Adrenal gland (tissue), 12 donors: ENCODE data around the gene KRTAP6-2. TPM values are rescaled to one million over a fixed set of nuclear protein-coding genes. Genes with fewer than 3 reads are reported as not detected.

Experiments
- DNase-seq, 7 donors: peaks; one replicate each; pipeline ENCODE4 v3.0.0-alpha.2; 2019 to 2020
- H3K27ac ChIP-seq, 5 donors: fragments of 200-600 bp; sonication (generic) in 4 of 5; 1 replicate in 3 of 5; 2 replicates in 2 of 5; pipeline versions ENCODE4 v1.5.1 to v1.8.0; 2016 to 2020; ENCODE audit warnings: mild to moderate bottlenecking in 1 of 5
- H3K27me3 ChIP-seq: fragments of 200-600 bp; 2 replicates; pipeline ENCODE4 v1.8.0; 2021
- H3K36me3 ChIP-seq, 2 donors: fragments of 200-600 bp; replicated peaks in 1 of 2; 1 replicate in 1 of 2; 2 replicates in 1 of 2; pipeline versions ENCODE4 v1.5.1 to v1.8.0; 2018 to 2022
- H3K4me1 ChIP-seq, 2 donors: fragments of 200-600 bp; replicated peaks in 1 of 2; 1 replicate in 1 of 2; 2 replicates in 1 of 2; pipeline versions ENCODE4 v1.5.1 to v1.8.0; 2018 to 2021
- H3K4me3 ChIP-seq, 4 donors: fragments of 200-600 bp; sonication (generic) in 3 of 4; one replicate each; pipeline ENCODE4 v1.5.1; 2016 to 2018
- H3K9me3 ChIP-seq, 3 donors: fragments of 200-600 bp; sonication (generic) in 1 of 3; replicated peaks in 1 of 3; 1 replicate in 2 of 3; 2 replicates in 1 of 3; pipeline versions ENCODE4 v1.5.1 to v1.8.0; 2016 to 2021
- POLR2A ChIP-seq, 2 donors: fragments of 450-650 bp; IDR thresholded peaks; one replicate each; pipeline ENCODE4 v1.6.1; 2017; ENCODE audit warnings: antibody characterized with exemption in 2 of 2, mild to moderate bottlenecking in 2 of 2, moderate library complexity in 1 of 2
- WGBS, 4 donors: extraction: QIAGEN DNeasy Blood & Tissue Kit in 2 of 4; methylation state at CpG; one replicate each; pipeline versions ENCODE4 v1.1.5 to v1.1.7; 2013 to 2017; 5-methylcytosine and 5-hydroxymethylcytosine counted together
- intact Hi-C, 2 donors: fragments of 100-400 bp; cut with DNase I; formaldehyde crosslinking; loops; one replicate each; pipeline versions ENCODE4 v1.14.1 to v1.15.0; 2022 to 2023
- polyA plus RNA-seq, 3 donors: library from polyadenylated mRNA; stranded (reverse); fragments of 200-250 nt in 2 of 3; fragments of 350-450 nt in 1 of 3; fragmentation: Illumina TruSeq in 1 of 3; extraction: RNeasy Lipid Tissue Mini Kit (QIAGEN cat#74804) in 1 of 3; gene quantifications; one replicate each; pipeline ENCODE4 v1.2.3, GENCODE V29; 2013 to 2014
- total RNA-seq, 9 donors: library from RNA; depleted of rRNA in 4 of 9; stranded (reverse); fragments of >200 nt in 4 of 9; fragments of 120-200 nt in 1 of 9; fragmentation: NEBNext Ultra II Directional in 1 of 9; extraction: Animal tissue kit (Norgen Biotek cat#: 25700) in 1 of 9; gene quantifications; one replicate each; pipeline versions ENCODE4 v1.1.0 to v1.2.4, GENCODE V29; 2013 to 2023
- TF ChIP-seq, protein P1 (sequence below), 6 experiments: fragments of 450-650 bp in 4 of 6; fragments of 200-600 bp in 2 of 6; sonication (generic) in 1 of 6; IDR thresholded peaks; 1 replicate in 5 of 6; 2 replicates in 1 of 6; pipeline versions ENCODE4 v1.5.1 to v1.8.0; 2016 to 2021; ENCODE audit warnings: antibody characterized with exemption in 6 of 6, mild to moderate bottlenecking in 2 of 6, moderate library complexity in 1 of 6
- donor health status: healthy with polysubstance abuse.
- donor health status: Bipolar disorder and iron deficiency.
- donor health status: DM: yes; HTN: yes; CAD: no.
- donor health status: DM: no; HTN: no; CAD: no.
- donor health status: DM: no; HTN: no; CAD: no.
- donor health status: DM: yes; HTN: yes; CAD: no.

KRTAP6-2 gene
- total and polyA plus RNA-seq, 12 donors: not detected

DNA sequence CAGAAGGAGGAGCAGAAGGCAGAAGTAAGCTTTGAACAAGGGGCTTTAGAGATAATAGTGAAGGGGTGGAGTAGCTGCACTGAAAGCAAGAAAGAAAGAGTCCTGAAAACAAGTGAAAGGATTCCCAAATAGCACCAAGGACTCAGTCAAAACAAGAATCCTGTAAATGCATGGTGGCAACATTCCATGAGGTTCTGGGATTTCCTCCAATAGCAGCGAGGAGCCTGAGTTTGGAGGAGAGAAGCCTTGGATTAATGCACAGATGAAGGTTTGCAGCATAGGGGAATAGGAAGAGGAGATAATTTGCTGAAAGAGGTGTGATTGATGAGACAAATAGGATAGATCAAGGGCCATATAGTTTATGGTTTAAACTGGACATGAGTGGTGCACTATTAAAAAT, 19.4 kb downstream of the KRTAP6-2 start:
- no peaks in the 10 kb centered on the region for H3K36me3 ChIP-seq
- no peaks in the 10 kb centered on the region for H3K9me3 ChIP-seq
- intact Hi-C loops: no loop called here
- DNase-seq: no peak
- WGBS, 4 donors: 45 to 79% (median 55%) methylated on average over 1 of the region's 1 CpG
- H3K4me3 ChIP-seq: no peak overlapping the region
- no peaks in the 10 kb centered on the region for H3K4me1 ChIP-seq
- TF ChIP-seq, protein P1, sequence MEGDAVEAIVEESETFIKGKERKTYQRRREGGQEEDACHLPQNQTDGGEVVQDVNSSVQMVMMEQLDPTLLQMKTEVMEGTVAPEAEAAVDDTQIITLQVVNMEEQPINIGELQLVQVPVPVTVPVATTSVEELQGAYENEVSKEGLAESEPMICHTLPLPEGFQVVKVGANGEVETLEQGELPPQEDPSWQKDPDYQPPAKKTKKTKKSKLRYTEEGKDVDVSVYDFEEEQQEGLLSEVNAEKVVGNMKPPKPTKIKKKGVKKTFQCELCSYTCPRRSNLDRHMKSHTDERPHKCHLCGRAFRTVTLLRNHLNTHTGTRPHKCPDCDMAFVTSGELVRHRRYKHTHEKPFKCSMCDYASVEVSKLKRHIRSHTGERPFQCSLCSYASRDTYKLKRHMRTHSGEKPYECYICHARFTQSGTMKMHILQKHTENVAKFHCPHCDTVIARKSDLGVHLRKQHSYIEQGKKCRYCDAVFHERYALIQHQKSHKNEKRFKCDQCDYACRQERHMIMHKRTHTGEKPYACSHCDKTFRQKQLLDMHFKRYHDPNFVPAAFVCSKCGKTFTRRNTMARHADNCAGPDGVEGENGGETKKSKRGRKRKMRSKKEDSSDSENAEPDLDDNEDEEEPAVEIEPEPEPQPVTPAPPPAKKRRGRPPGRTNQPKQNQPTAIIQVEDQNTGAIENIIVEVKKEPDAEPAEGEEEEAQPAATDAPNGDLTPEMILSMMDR (IDR thresholded peaks at IDR 0.05): no peak
- no peak for TF ChIP-seq POLR2A (IDR thresholded peaks at IDR 0.05)
- H3K27me3 ChIP-seq: no peaks in the 10 kb centered on the region
- no peak overlapping the region for H3K27ac ChIP-seq

DNA sequence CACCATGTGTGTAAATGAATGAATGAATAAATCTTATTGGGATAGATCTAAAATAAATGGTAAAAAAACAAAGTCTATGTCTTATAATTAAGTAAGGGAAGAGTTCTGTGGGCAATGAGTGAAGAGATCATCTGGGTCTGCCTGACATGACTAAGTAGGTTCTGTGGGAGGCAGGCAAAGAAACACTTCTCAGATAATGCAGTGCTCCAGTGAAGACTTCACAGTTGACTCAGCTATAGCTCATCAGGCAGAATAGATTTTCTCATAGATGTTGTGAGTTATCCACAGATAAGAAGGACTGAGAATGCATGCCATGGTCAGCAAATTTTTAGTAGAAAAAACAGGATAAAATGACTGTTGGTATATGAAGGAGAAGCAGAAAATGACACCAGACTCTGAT, 20.9 kb downstream of the KRTAP6-2 start:
- DNase-seq: no peak
- Histone ChIP-seq H3K9me3 (no peaks in the 10 kb centered on the region), H3K36me3 (no peaks in the 10 kb centered on the region), H3K4me3 (no peak overlapping the region), H3K27ac (no peak overlapping the region), H3K27me3 (no peaks in the 10 kb centered on the region), H3K4me1 (no peaks in the 10 kb centered on the region)
- intact Hi-C loops: no loop called here
- TF ChIP-seq POLR2A (IDR thresholded peaks at IDR 0.05): no peak
- TF ChIP-seq, protein P1 (IDR thresholded peaks at IDR 0.05): no peak

DNA sequence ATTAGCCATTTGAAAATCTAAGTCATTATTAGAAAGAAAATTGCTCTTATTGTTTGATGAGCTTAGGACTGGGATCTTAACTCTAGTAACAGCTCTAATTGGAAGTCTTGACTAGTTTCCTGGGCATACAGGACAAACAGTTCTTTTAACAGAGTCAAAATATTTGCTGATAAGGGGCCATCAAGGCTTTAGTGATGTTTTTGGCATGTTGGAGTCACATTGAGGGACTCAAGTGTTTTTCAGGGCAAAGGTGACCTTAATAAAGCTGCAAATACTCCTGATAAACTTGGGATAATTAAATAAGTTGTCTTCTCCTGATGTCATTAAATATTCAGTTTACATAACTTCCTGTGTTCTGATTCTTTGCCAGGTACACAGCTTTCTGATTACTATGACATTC, 31.1 kb downstream of the KRTAP6-2 start:
- H3K27me3 ChIP-seq: no peaks in the 10 kb centered on the region
- no peaks in the 10 kb centered on the region for H3K4me1 ChIP-seq
- no peak for TF ChIP-seq POLR2A (IDR thresholded peaks at IDR 0.05)
- TF ChIP-seq, protein P1 (IDR thresholded peaks at IDR 0.05): no peak
- no peak overlapping the region for H3K4me3 ChIP-seq
- H3K27ac ChIP-seq: no peak overlapping the region
- no peaks in the 10 kb centered on the region for H3K9me3 ChIP-seq
- no peak for DNase-seq
- intact Hi-C loops: no loop called here
- H3K36me3 ChIP-seq: no peaks in the 10 kb centered on the region

DNA sequence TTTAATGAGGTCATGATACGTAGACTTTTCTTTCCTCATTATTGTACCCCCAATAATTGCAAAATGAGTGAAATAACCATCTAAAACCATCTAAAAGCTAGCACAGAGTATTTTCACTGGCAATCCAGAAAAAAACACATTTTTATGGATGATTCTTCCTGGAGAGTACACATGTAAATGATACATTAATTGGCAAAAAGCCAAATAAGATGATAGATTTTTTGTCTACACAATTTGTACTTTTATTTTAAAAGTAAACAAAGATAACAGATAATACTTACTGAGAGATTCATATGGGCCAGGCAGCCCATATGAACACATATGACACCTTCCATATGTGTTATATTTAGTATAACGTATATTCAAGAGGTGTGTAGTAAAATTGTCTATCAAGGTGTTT, 35.1 kb downstream of the KRTAP6-2 start:
- WGBS, 4 donors: 77 to 87% (median 81%) methylated on average over 2 of the region's 2 CpGs
- no peak overlapping the region for H3K27ac ChIP-seq
- H3K4me1 ChIP-seq: no peaks in the 10 kb centered on the region
- no peaks in the 10 kb centered on the region for H3K9me3 ChIP-seq
- no peak overlapping the region for H3K4me3 ChIP-seq
- no peaks in the 10 kb centered on the region for H3K27me3 ChIP-seq
- TF ChIP-seq, protein P1 (IDR thresholded peaks at IDR 0.05): no peak
- no peak for DNase-seq
- intact Hi-C loops: no loop called here
- no peaks in the 10 kb centered on the region for H3K36me3 ChIP-seq
